HepG2 (cell line): Measurements from ENCODE around the gene ADAMTS12.

ENCODE experiments used
- ETS1 ChIP-seq: sonication (generic); formaldehyde crosslinking; IDR thresholded peaks from 2 replicates; pipeline ENCODE4 v1.4.0; 2020; ENCODE audit warnings: missing genetic modification reagents
- ETV5 ChIP-seq: IDR thresholded peaks from 2 replicates; pipeline ENCODE4 v1.6.1; 2018; ENCODE audit warnings: missing biosample characterization, missing genetic modification reagents, inconsistent platforms, borderline replicate concordance
- SMAD1 ChIP-seq: sonication (generic); formaldehyde crosslinking; IDR thresholded peaks from 2 replicates; pipeline ENCODE4 v1.4.0; 2020; ENCODE audit warnings: missing genetic modification reagents, low read depth, mild to moderate bottlenecking, borderline replicate concordance
- ZNF350 ChIP-seq: sonication (generic); formaldehyde crosslinking; IDR thresholded peaks from 2 replicates; pipeline ENCODE4 v1.4.0; 2020; ENCODE audit warnings: mild to moderate bottlenecking, low read depth, missing genetic modification reagents, borderline replicate concordance
- TF ChIP-seq, protein P1 (sequence below): sonication (generic); formaldehyde crosslinking; IDR thresholded peaks from 2 replicates; pipeline ENCODE4 v1.5.0; 2020; ENCODE audit warnings: mild to moderate bottlenecking, missing genetic modification reagents, moderate library complexity

- TF ChIP-seq ZNF350 (CRISPR knock-in tag) (no peak), ETS1 (CRISPR knock-in tag) (no peak), SMAD1 (CRISPR knock-in tag) (no peak), ETV5 (CRISPR knock-in tag) (no peak)
- TF ChIP-seq, protein P1, sequence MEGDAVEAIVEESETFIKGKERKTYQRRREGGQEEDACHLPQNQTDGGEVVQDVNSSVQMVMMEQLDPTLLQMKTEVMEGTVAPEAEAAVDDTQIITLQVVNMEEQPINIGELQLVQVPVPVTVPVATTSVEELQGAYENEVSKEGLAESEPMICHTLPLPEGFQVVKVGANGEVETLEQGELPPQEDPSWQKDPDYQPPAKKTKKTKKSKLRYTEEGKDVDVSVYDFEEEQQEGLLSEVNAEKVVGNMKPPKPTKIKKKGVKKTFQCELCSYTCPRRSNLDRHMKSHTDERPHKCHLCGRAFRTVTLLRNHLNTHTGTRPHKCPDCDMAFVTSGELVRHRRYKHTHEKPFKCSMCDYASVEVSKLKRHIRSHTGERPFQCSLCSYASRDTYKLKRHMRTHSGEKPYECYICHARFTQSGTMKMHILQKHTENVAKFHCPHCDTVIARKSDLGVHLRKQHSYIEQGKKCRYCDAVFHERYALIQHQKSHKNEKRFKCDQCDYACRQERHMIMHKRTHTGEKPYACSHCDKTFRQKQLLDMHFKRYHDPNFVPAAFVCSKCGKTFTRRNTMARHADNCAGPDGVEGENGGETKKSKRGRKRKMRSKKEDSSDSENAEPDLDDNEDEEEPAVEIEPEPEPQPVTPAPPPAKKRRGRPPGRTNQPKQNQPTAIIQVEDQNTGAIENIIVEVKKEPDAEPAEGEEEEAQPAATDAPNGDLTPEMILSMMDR (CRISPR knock-in tag): no peak
Measured at GRCh38 chr5:33774341-33774740, 117.4 kb downstream of the ADAMTS12 start.
